T-helper 2 cell treated with Interferon-gamma antibody and Interleukin-4, amounts not matched to agents 100 ng/mL and 5 ng/mL, for 36 hours (primary cell): ENCODE data around the gene RHEB. TPM values are rescaled to one million over a fixed set of nuclear protein-coding genes. Genes with fewer than 3 reads are reported as not detected.

Experiments used
- intact Hi-C: fragments of 100-400 bp; cut with micrococcal nuclease; formaldehyde crosslinking; loops from one replicate; pipeline ENCODE4 v1.15.1; 2023
- total RNA-seq: library from RNA; stranded (reverse); gene quantifications from 2 replicates; pipeline ENCODE4 v1.2.3, GENCODE V29; 2022

RHEB gene
- total RNA-seq, 1 donor from 2014 or later: 71.1 TPM

- intact Hi-C loops: no loop called here
Measured at GRCh38 chr7:151451156-151451555, 68.5 kb downstream of the RHEB start.

DNA sequence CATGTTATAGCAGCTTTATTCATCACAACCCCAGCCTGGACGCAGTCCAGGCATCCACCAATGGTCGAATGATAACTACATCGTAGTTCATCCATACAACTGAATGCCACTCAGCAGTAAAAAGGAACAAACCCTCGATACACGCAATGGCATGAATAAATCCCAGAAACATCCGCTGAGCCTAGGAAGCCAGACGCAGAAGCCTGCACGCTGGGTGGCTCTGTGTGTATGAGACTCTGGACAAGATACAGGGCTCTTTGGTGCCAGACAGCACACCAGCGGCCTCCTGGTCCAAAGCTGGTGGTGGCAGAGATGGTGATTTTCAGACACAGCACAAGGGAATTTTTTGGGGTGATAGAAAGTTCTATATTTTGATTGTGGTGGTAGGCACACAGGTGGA, 69.7 kb downstream of the RHEB start:
- intact Hi-C loops: loop anchor here (5.0 kb wide), 1 partner anchor 67 kb away; the partner anchor contains the start of gene RHEB

DNA sequence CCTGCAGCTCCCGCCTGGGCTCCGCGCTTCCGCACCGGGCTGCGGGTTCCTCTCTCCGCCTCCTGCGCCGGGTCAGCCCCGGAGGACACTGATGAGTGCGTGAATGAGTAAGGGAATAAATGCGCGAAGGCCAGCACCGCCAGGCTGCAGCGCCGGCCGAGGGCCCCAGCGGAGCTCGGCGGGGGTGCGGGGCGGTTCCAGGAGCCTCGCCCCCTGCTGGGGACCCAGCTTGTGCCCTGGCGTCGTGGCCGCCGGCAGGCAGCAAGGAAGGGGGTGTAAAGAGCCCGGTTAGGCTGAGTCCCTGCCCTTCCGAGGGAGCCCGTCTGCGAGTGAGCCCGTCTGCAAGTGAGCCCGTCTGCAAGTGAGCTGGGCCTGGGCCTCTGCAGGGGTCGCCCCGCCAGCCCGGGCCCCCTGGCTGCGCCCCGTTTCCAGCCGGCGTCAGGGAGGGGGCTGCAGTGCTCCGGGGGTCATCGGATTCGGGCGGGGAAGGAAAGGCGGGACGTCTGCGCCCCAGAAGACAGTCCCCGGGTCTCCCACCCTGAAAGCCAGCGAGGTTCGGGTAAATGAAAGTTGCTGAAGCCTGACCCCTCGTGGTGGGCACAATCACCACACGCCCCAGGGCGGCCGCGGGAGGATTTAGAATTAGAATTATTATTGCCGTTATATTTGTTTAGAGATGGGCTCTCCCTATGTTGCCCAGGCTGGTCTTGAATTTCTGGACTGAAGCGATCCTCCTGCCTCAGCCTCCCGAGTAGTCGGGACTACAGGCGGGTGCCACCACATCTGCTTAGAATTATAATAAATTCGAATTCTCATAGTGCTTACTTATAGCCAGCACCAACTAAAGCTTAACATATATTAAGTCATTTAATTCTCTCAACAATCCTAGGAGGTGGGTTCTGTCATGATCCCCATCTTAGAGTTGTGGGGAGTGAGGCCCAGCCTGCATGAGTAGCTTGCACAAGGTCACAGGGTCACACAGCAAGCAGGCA, 71.1 kb downstream of the RHEB start:
- intact Hi-C loops: loop anchor here (1.0 to 5.0 kb wide), 3 partner anchors 69 to 133 kb away; partner anchors contain the start of gene RHEB

GRCh38 chr7:151447901-151448260, 71.8 kb downstream of the RHEB start:
- intact Hi-C loops: loop anchor here (1.0 to 5.0 kb wide), 3 partner anchors 69 to 133 kb away; partner anchors contain the start of gene RHEB

GRCh38 chr7:151447312-151447711, 72.4 kb downstream of the RHEB start:
- intact Hi-C loops: loop anchor here (5.0 kb wide), 1 partner anchor 70 kb away; the partner anchor contains the start of gene RHEB

DNA sequence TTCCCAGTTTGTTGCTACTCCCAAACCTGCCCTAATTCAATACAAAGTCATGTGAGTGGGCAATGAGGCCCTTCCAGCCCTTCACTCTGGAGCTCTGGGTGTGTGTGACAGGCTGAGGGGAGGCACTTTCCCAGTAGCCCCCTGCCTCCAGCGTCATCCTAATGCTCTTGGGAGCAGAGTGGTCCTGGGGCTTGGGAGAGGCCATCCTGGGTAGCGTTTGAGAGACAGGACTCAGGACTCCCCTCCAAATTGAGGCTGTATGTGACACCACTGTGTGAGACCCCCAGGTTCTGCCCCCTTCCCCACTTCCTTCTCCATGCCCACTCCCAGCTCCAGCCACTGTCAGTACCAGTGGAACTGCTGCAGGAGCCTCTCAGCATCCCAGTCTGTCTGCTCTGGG, 73.3 kb downstream of the RHEB start:
- intact Hi-C loops: loop anchor here (5.0 kb wide), 1 partner anchor 71 kb away; the partner anchor contains the start of gene RHEB

GRCh38 chr7:151444632-151445031, 75.1 kb downstream of the RHEB start:
- intact Hi-C loops: loop anchor here (5.0 kb wide), 1 partner anchor 73 kb away; the partner anchor contains the start of gene RHEB

DNA sequence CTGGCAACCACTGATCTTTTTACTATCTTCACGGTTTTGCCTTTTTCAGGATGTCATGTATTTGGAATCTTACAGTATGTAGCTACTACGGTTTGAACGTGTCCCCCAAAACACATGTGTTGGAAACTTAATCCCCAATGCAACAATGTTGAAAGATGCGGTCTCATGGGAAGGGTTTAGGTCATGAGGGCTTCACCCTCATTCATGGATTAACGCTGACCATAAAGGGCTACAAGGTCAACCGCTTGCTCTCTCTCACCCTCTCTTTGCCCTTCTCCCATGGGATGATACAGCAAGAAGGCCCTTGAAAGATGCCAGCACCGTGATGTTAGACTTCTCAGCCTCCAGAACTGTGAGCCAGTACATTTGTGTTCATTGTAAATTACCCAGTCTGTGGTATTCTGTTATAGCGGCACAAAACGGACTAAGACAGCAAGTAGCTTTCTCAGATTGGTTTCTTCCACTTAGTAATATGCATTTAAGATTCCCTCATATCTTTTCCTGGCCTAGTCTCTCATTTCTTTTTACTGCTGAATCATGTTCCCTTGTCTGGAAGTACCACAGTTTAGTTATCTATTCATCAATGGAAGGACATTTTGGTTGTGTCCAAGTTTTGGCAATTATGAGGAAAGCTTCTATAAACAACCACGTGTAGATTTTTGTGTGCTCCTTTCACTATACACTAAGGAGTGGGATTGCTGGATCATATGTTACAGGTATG, 76.8 kb downstream of the RHEB start:
- intact Hi-C loops: no loop called here

GRCh38 chr7:151440799-151441445, 78.8 kb downstream of the RHEB start:
- intact Hi-C loops: no loop called here

DNA sequence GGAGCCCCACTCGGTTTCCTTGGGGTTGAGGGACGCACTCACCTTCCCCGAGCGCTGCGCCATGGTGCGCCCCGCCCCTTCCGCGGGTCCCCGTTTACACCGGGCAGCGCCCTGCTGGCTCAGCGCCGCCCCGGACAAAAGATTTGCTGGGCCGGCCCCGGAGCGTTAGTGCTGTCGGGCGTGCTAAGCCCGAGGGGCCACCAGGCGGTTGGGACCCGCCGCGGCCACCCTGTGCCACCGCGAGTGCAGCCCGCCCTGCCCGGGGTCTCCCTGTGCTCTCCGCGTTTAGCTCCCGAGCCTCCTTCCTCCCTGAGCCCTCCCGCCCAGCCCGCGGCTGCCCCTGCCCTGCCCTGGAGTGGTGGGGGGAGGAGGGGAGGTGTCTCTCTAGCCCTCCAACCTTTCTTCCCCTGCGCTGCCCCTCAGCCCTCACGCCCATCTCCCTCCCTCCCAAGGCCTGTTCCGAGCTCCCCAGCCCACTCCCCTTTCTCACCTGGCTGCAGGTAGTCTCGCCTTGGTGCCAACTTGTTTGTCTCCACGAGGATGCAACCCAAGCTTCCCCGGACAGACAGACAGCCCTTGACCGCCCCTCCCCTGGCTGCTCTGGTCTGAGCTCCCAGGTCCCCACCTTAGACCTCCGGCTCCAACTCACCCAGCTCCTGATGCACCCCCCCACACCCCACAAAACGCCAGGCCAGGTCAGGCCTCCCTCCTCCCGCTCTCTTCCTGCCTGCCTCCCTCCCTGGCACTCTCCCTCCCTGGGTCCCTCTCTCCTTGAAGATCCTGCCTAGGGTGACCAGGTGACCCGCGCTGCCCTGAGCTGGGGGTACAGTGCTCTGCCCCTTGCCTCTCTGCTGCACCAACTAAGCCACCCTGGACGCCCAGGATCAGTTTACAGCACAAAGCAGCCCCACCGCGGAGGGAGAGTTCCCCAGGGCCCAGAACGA, 79.6 kb downstream of the RHEB start, which contains the start of gene CRYGN:
Gene CRYGN (minus strand): TSS at position 287 of the 944 bp plus-strand sequence. CDS start 224 bp downstream, at position 63.
- intact Hi-C loops: no loop called here

DNA sequence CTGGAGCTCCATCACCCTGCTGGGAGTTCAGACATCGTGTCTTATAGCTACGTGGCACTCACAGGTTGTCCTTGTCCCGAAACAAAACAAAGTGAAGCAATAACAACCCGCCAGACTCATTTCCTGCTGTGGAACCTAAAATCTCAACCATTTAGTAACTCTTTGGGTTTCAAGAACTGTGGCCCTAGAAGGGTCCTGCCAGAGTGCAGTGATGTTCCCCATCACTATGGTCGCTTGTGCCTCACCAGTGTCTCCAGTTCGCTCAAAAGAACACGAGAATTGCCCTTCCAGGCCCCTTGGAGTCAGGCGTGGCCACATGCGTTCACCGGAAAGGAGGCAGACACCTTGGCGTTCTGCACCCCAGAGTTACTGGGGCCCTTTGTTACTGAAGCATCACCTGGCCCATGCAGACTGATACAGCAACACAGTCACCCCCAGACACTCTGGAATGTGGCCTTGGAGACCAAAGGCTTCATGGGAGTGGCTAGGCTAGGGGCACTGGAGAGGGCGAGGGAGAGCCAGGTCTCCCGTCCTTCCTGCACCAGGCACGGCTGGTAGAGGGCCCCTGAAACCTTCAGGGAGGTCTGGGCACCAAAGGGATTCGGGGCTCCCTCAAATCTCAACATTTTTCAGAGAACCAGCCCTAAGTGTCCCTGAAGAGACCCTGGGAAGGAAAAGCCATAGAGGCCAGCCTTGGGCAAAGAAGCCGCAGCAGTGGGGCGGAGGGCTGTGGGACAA, 80.7 kb downstream of the RHEB start:
- intact Hi-C loops: no loop called here

GRCh38 chr7:151437866-151438516, 81.7 kb downstream of the RHEB start:
- intact Hi-C loops: no loop called here

- intact Hi-C loops: no loop called here
Measured at GRCh38 chr7:151437159-151437553, 82.5 kb downstream of the RHEB start.

DNA sequence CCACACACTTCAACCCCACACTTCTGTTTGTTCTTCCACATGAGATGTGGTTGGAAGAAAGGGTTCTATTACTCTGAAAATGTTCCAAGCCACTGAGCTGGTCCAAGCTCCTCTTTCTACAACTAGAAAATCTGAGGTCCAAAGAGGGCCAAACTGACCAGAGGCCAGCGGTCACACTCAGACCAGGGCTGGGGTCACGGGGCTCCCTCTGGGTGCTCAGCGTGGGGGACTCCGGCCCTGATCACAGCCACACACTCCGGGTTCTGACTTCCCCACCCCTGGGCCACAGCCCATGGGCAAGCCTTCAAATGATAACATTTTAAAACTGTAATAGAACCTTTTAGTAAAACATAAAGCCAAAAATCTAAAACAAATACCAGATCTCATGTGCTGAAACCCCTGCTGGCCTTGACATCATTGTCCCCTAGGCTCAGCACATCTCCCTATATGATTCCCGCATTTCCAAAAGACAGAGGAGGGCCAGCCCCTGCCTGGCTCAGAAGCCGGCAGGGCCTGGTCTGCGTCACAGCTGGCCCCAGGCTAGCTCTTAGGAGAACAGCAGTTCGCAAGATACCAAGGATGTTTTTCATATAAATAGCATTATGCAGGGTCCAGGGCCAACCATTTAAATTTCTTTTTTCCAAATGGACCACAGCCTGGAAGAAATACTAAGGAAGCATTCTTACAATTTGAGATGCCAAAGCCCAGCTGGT, 83.1 kb downstream of the RHEB start:
- intact Hi-C loops: no loop called here

DNA sequence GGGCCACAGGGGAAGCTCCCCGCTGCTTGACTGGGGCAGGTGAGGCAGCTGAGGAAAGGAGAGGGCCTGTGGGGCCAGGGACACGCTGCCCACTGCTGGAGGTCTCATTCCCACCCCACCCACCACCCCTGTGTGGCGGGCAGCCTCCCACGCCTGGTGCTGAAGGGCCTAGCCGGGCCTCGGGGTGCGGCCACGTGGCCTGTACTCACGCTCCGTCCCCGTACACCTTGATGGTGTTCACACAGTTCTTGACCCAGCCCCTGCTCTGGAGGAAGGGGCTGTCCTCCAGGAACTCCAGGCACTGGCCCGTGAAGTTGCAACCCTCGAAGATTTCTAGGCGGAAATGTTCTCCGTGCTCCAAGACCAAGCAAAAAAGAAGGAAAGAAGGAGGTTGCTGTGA, 83.7 kb downstream of the RHEB start:
- intact Hi-C loops: no loop called here

GRCh38 chr7:151435103-151435916, 84.4 kb downstream of the RHEB start:
- intact Hi-C loops: no loop called here

DNA sequence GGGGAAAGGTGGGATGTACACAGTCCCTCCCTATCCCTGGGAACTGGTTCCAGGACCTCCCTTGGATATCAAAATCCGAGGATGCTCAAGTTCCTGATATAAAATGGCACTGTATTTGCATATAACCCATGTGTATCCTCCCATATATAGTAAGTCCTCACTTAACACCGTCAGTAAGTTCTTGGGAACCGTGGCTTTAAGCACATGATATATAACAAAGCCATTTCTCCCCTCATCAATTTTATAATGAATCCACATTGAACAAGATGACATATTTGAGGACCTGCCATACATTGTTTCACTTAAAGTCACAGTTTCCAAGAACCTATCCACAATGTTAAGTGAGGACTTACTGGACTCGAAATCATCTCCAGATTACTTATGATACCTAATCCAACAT, 85.1 kb downstream of the RHEB start:
- intact Hi-C loops: no loop called here
